ENCODE data around the gene RPS27. TPM values are rescaled to one million over a fixed set of nuclear protein-coding genes. Genes with fewer than 3 reads are reported as not detected.

RPS27 gene
- total and polyA plus RNA-seq, 2 donors (not counting 1 experiment from before 2014, with no cell fraction given) = 4,812 to 15,978 TPM

DNA sequence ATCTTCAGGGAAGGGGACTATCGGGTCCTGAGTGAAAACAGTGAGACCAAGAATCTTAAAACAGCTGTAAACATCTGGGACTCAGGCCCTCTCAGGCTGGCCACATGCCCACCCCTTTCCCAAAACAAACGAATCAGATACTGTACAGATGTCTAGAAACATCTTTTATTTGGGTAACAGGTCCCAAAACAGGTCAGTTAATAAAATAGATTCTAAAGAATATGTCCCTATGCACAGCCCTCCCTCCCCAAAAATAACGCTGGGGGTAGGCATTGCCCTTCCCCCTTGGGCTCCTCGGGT lies 31.7 kb upstream of the RPS27 start:
- Histone ChIP-seq H3K4me2 (replicated peaks; ENCODE audit: low read depth, low read length, poor library complexity, severe bottlenecking) (peak overlapping the region; percentile 86), H4K20me1 (ENCODE audit: control insufficient read depth, insufficient read depth, low read length, poor library complexity, severe bottlenecking) (peaks cover 46% of the 10 kb centered on the region), H3K9me3 (ENCODE audit: control extremely low read depth in 1 of 3, control insufficient read depth in 2 of 3, insufficient read depth in 1 of 3, low read length in 2 of 3) (no peaks in the 10 kb centered on the region), H3K4me1 (ENCODE audit: control insufficient read depth in 2 of 2, insufficient read depth in 2 of 2, low read length in 2 of 2) (peaks cover 45 to 49% of the 10 kb centered on the region in 2 donors), H3K27me3 (replicated peaks in 1 of 4; ENCODE audit: control extremely low read depth in 1 of 4, control insufficient read depth in 3 of 4, insufficient read depth in 4 of 4, low read length in 3 of 4) (no peaks in the 10 kb centered on the region), H3K9ac (ENCODE audit: low read length) (peak overlapping the region; percentile 99), H3K27ac (ENCODE audit: low read length in 2 of 2) (peak overlapping the region in 1 of 2 donors; percentile 97), H3K4me3 (ENCODE audit: control extremely low read depth in 1 of 5, extremely low read depth in 1 of 5, insufficient read depth in 1 of 5, low read depth in 2 of 5, low read length in 4 of 5) (peak overlapping the region in 2 of 5 experiments; percentile 79 to 98), H3K79me2 (ENCODE audit: control insufficient read depth, insufficient read depth, low read length) (peaks cover 73% of the 10 kb centered on the region), H3K36me3 (replicated peaks in 1 of 2; ENCODE audit: control extremely low read depth in 1 of 2, control insufficient read depth in 1 of 2, extremely low read depth in 1 of 2, insufficient read depth in 2 of 2, low read length in 1 of 2) (peaks cover 0 to 24% of the 10 kb centered on the region in 2 experiments), H2AFZ (ENCODE audit: insufficient read depth, low read depth, low read length, poor library complexity, severe bottlenecking) (peak overlapping the region; percentile 39)
- intact Hi-C loops (cut with micrococcal nuclease) = loop anchor here (1.0 to 5.0 kb wide), 7 partner anchors 8 to 313 kb away; partner anchors contain the start of genes CREB3L4, DENND4B, HAX1 and JTB
- ChIA-PET POLR2A (interaction anchor here (0.5 to 9.2 kb wide), 8 partner anchors 9 to 185 kb away, joined by 3 to 115 read pairs (median 6); partner anchors contain the start of genes CREB3L4, DENND4B, GATAD2B and RPS27), CTCF (interaction anchor here (0.7 to 5.6 kb wide), 6 partner anchors 9 to 391 kb away, joined by 3 to 47 read pairs (median 6); partner anchors contain the start of genes CREB3L4, DENND4B and JTB)
- WGBS (ENCODE audit: insufficient coverage) = no CpG with 5 or more reads among the region's 4 CpGs
- H3K27me3 Mint-ChIP-seq = no peaks in the 10 kb centered on the region
- no peaks in the 10 kb centered on the region for H3K9me3 Mint-ChIP-seq (ENCODE audit: insufficient read depth)
- DNase-seq = no peak
- TF ChIP-seq EZH2 (IDR thresholded peaks at IDR 0.05; ENCODE audit: borderline replicate concordance, insufficient read depth, low read depth, low read length, poor library complexity, severe bottlenecking) = no peak
- TF ChIP-seq, protein P1, sequence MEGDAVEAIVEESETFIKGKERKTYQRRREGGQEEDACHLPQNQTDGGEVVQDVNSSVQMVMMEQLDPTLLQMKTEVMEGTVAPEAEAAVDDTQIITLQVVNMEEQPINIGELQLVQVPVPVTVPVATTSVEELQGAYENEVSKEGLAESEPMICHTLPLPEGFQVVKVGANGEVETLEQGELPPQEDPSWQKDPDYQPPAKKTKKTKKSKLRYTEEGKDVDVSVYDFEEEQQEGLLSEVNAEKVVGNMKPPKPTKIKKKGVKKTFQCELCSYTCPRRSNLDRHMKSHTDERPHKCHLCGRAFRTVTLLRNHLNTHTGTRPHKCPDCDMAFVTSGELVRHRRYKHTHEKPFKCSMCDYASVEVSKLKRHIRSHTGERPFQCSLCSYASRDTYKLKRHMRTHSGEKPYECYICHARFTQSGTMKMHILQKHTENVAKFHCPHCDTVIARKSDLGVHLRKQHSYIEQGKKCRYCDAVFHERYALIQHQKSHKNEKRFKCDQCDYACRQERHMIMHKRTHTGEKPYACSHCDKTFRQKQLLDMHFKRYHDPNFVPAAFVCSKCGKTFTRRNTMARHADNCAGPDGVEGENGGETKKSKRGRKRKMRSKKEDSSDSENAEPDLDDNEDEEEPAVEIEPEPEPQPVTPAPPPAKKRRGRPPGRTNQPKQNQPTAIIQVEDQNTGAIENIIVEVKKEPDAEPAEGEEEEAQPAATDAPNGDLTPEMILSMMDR (IDR thresholded peaks at IDR 0.05) = no peak
- H3K4me1 Mint-ChIP-seq = peaks cover 70% of the 10 kb centered on the region
- H3K4me3 Mint-ChIP-seq = peak overlapping the region; percentile 100
- H3K27ac Mint-ChIP-seq = peak overlapping the region; percentile 97
- ATAC-seq (ENCODE audit: low read depth) = no peak

DNA sequence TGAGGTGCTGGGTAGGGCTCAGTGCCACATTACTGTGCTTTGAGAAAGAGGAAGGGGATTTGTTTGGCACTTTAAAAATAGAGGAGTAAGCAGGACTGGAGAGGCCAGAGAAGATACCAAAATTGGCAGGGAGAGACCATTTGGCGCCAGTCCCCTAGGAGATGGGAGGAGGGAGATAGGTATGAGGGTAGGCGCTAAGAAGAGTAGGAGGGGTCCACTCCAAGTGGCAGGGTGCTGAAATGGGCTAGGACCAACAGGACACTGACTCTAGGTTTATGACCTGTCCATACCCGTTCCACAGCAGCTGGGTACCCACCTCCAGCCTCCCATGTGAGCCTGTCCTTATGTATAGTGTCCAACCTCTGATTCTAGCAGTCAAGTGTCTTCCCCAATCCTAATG lies 31.1 kb upstream of the RPS27 start:
- no peaks in the 10 kb centered on the region for H3K9me3 ChIP-seq (ENCODE audit: control extremely low read depth in 1 of 3, control insufficient read depth in 2 of 3, insufficient read depth in 1 of 3, low read length in 2 of 3)
- no peak overlapping the region for H3K4me2 ChIP-seq (replicated peaks; ENCODE audit: low read depth, low read length, poor library complexity, severe bottlenecking)
- peaks cover 48 to 52% of the 10 kb centered on the region in 2 donors for H3K4me1 ChIP-seq (ENCODE audit: control insufficient read depth in 2 of 2, insufficient read depth in 2 of 2, low read length in 2 of 2)
- ATAC-seq (ENCODE audit: low read depth) (no peak), DNase-seq (no peak)
- peaks cover 68% of the 10 kb centered on the region for H3K4me1 Mint-ChIP-seq
- H3K27ac Mint-ChIP-seq = peak overlapping the region; percentile 97
- intact Hi-C loops (cut with micrococcal nuclease) = loop anchor here (5.0 kb wide), 1 partner anchor 313 kb away; the partner anchor contains the start of gene HAX1
- no peaks in the 10 kb centered on the region for H3K9me3 Mint-ChIP-seq (ENCODE audit: insufficient read depth)
- H3K9ac ChIP-seq (ENCODE audit: low read length) = no peak overlapping the region
- H4K20me1 ChIP-seq (ENCODE audit: control insufficient read depth, insufficient read depth, low read length, poor library complexity, severe bottlenecking) = peaks cover 40% of the 10 kb centered on the region
- TF ChIP-seq, protein P1 (IDR thresholded peaks at IDR 0.05) = no peak
- ChIA-PET POLR2A (interaction anchor here (1.6 to 9.2 kb wide), 4 partner anchors 8 to 37 kb away, joined by 3 to 115 read pairs (median 16); partner anchors contain the start of genes CREB3L4, DENND4B and GATAD2B), CTCF (interaction anchor here (1.0 to 5.6 kb wide), 4 partner anchors 8 to 28 kb away, joined by 5 to 47 read pairs (median 8); partner anchors contain the start of genes CREB3L4, DENND4B and JTB)
- 95% methylated on average over 3 of the region's 3 CpGs for WGBS (ENCODE audit: insufficient coverage)
- H3K27me3 ChIP-seq (replicated peaks in 1 of 4; ENCODE audit: control extremely low read depth in 1 of 4, control insufficient read depth in 3 of 4, insufficient read depth in 4 of 4, low read length in 3 of 4) = no peaks in the 10 kb centered on the region
- H3K27me3 Mint-ChIP-seq = no peaks in the 10 kb centered on the region
- H2AFZ ChIP-seq (ENCODE audit: insufficient read depth, low read depth, low read length, poor library complexity, severe bottlenecking) = no peak overlapping the region
- peak overlapping the region in 1 of 2 donors; percentile 97 for H3K27ac ChIP-seq (ENCODE audit: low read length in 2 of 2)
- peaks cover 0 to 19% of the 10 kb centered on the region in 2 experiments for H3K36me3 ChIP-seq (replicated peaks in 1 of 2; ENCODE audit: control extremely low read depth in 1 of 2, control insufficient read depth in 1 of 2, extremely low read depth in 1 of 2, insufficient read depth in 2 of 2, low read length in 1 of 2)
- no peak overlapping the region for H3K4me3 ChIP-seq (ENCODE audit: control extremely low read depth in 1 of 5, extremely low read depth in 1 of 5, insufficient read depth in 1 of 5, low read depth in 2 of 5, low read length in 4 of 5)
- H3K4me3 Mint-ChIP-seq = no peak overlapping the region
- peaks cover 73% of the 10 kb centered on the region for H3K79me2 ChIP-seq (ENCODE audit: control insufficient read depth, insufficient read depth, low read length)
